Endothelial cell of umbilical vein (primary cell): ENCODE results near the gene CD151.

Source experiments
- CTCF ChIP-seq, 2 donors: IDR thresholded peaks; 1 replicate in 1 of 2; 2 replicates in 1 of 2; pipeline ENCODE4 v1.5.1; 2011; ENCODE audit warnings: low read length in 2 of 2, mild to moderate bottlenecking in 2 of 2, moderate library complexity in 2 of 2, control low read depth in 1 of 2, inconsistent platforms in 1 of 2, low read depth in 1 of 2; ENCODE audit not compliant: insufficient read depth in 1 of 2; ENCODE audit errors: extremely low read depth in 1 of 2
- EZH2 ChIP-seq: IDR thresholded peaks from 2 replicates; pipeline ENCODE4 v1.6.1; 2012; ENCODE audit warnings: borderline replicate concordance, low read depth, mild to moderate bottlenecking, moderate library complexity, low read length, inconsistent platforms; ENCODE audit not compliant: severe bottlenecking
- POLR2A ChIP-seq: IDR thresholded peaks from 2 replicates; pipeline ENCODE4 v1.6.1; 2012; ENCODE audit warnings: low read depth, mild to moderate bottlenecking, control low read depth, low read length
- POLR2AphosphoS5 ChIP-seq: IDR thresholded peaks from 2 replicates; pipeline ENCODE4 v1.6.1; 2012; ENCODE audit warnings: low read depth, mild to moderate bottlenecking, control low read depth, low read length, moderate library complexity; ENCODE audit not compliant: insufficient read depth

- TF ChIP-seq POLR2AphosphoS5 (no peak), CTCF (IDR thresholded peaks at IDR 0.05; ENCODE audit: extremely low read depth in 1 of 2, insufficient read depth in 1 of 2, low read depth in 1 of 2, low read length in 2 of 2) (no peak), POLR2A (no peak), EZH2 (no peak)
Observed at GRCh38 chr11:849951-850774, 17.4 kb downstream of the CD151 start.
